ENCODE data around the gene NCOA1.
"Not testable (repeated sequence)": the region's sequence is repeated elsewhere in the genome, so short reads cannot be mapped to it uniquely, and the experiment has no call there.

GRCh38 chr2:24581971-24582370 is 90.9 kb downstream of the NCOA1 start:
- TF ChIP-seq CTCF (conservative IDR thresholded peaks at IDR 0.05; ENCODE audit: low read length); EZH2phosphoT487 (IDR thresholded peaks at IDR 0.05; ENCODE audit: borderline replicate concordance, low read depth, low read length): not testable (repeated sequence)

Data from OCI-LY7 (cell line).